Pancreas (tissue), 10 donors: ENCODE results near the gene EID3. TPM values are rescaled to one million over a fixed set of nuclear protein-coding genes. Genes with fewer than 3 reads are reported as not detected.

Source experiments
- ATAC-seq, 4 donors: fragments of 200-7000 bp; cut with Tn5 transposase; one replicate each; pipeline versions ENCODE4 v1.8.0 to v1.9.1; 2020; ENCODE audit warnings: mild to moderate bottlenecking in 4 of 4, moderate library complexity in 4 of 4
- DNase-seq, 6 donors: peaks; one replicate each; pipeline ENCODE4 v3.0.0-alpha.2; 2020
- FAIRE-seq: peaks from 2 replicates; lab custom pipeline; 2012; peaks lifted over from hg19 to GRCh38; lab: Jason Lieb, UNC
- H3K27ac ChIP-seq, 4 donors: fragments of 200-600 bp; sonication (generic); 1 replicate in 3 of 4; 2 replicates in 1 of 4; pipeline versions ENCODE4 v1.5.0 to v1.8.0; 2020
- H3K27me3 ChIP-seq, 4 donors: fragments of 200-600 bp; one replicate each; pipeline ENCODE4 v1.8.0; 2021
- H3K36me3 ChIP-seq, 3 donors: fragments of 200-600 bp; sonication (generic) in 1 of 3; one replicate each; pipeline versions ENCODE4 v1.5.0 to v1.8.0; 2020 to 2021
- H3K4me1 ChIP-seq, 3 donors: fragments of 200-600 bp; one replicate each; pipeline ENCODE4 v1.8.0; 2021
- H3K4me3 ChIP-seq, 4 donors: fragments of 200-600 bp; sonication (generic) in 2 of 4; one replicate each; pipeline versions ENCODE4 v1.5.0 to v1.8.0; 2020 to 2021
- H3K9me3 ChIP-seq, 4 donors: fragments of 200-600 bp; one replicate each; pipeline ENCODE4 v1.8.0; 2021
- WGBS, 2 donors: extraction: QIAGEN DNeasy Blood & Tissue Kit; methylation state at CpG; one replicate each; pipeline ENCODE4 v1.1.7; 2013; 5-methylcytosine and 5-hydroxymethylcytosine counted together
- intact Hi-C, 3 donors: fragments of 100-400 bp; cut with DNase I; formaldehyde crosslinking; loops; one replicate each; pipeline versions ENCODE4 v1.11.1 to v1.14.2; 2022
- polyA plus RNA-seq, 2 donors: library from polyadenylated mRNA; stranded (reverse); fragments of 200-250 nt; gene quantifications; one replicate each; pipeline ENCODE4 v1.2.3, GENCODE V29; 2013
- total RNA-seq, 6 donors: library from RNA; stranded (reverse); fragmentation: NEBNext Ultra II Directional in 4 of 6; extraction: Animal tissue kit (Norgen Biotek cat#: 25700) in 4 of 6; gene quantifications; one replicate each; pipeline versions ENCODE4 v1.2.1 to v1.2.4, GENCODE V29; 2021 to 2023
- TF ChIP-seq, protein P1 (sequence below), 4 donors: fragments of 200-600 bp; sonication (generic) in 3 of 4; IDR thresholded peaks; one replicate each; pipeline versions ENCODE4 v1.5.0 to v1.8.0; 2021; ENCODE audit warnings: antibody characterized with exemption in 4 of 4
- donor health status: healthy with polysubstance abuse.
- donor health status: DM: no; HTN: no; CAD: no; lungs with moderate emphysema.
- donor health status: DM: no; HTN: no; CAD: no.
- donor health status: control.
- donor health status: control.
- donor health status: Bipolar disorder and iron deficiency.
- donor health status: DM: yes; HTN: yes; CAD: no.
- donor health status: DM: no; HTN: no; CAD: no.
- donor health status: DM: no; HTN: no; CAD: no.
- donor health status: DM: yes; HTN: yes; CAD: no.

EID3 gene
- total and polyA plus RNA-seq, 8 donors, result 0.98 to 2.4 (median 1.2) TPM

GRCh38 chr12:104286516-104287482 lies 16.7 kb upstream of the EID3 start:
- intact Hi-C loops, result no loop called here
- WGBS, 2 donors, result 1 to 2% methylated on average over 40 of the region's 40 CpGs
- TF ChIP-seq, protein P1, sequence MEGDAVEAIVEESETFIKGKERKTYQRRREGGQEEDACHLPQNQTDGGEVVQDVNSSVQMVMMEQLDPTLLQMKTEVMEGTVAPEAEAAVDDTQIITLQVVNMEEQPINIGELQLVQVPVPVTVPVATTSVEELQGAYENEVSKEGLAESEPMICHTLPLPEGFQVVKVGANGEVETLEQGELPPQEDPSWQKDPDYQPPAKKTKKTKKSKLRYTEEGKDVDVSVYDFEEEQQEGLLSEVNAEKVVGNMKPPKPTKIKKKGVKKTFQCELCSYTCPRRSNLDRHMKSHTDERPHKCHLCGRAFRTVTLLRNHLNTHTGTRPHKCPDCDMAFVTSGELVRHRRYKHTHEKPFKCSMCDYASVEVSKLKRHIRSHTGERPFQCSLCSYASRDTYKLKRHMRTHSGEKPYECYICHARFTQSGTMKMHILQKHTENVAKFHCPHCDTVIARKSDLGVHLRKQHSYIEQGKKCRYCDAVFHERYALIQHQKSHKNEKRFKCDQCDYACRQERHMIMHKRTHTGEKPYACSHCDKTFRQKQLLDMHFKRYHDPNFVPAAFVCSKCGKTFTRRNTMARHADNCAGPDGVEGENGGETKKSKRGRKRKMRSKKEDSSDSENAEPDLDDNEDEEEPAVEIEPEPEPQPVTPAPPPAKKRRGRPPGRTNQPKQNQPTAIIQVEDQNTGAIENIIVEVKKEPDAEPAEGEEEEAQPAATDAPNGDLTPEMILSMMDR (IDR thresholded peaks at IDR 0.05), result no peak
- Histone ChIP-seq H3K9me3 (no peaks in the 10 kb centered on the region), H3K27ac (peak overlapping the region; percentile 63 to 87 (median 84)), H3K4me1 (peaks cover 12 to 28% (median 14%) of the 10 kb centered on the region in 3 donors), H3K36me3 (peaks cover 0 to 3% (median 0%) of the 10 kb centered on the region in 3 donors), H3K4me3 (peak overlapping the region; percentile 38 to 73 (median 52)), H3K27me3 (no peaks in the 10 kb centered on the region)
- ATAC-seq, result peak; percentile 86 to 93 (median 88)
- FAIRE-seq, result peak; percentile 13
- DNase-seq, result peak; percentile 84 to 91 (median 90)

GRCh38 chr12:104288635-104289274 lies 14.8 kb upstream of the EID3 start:
- WGBS, 2 donors, result 0 to 1% methylated on average over 41 of the region's 41 CpGs
- Histone ChIP-seq H3K27ac (peak overlapping the region; percentile 45 to 87 (median 68)), H3K4me3 (peak overlapping the region; percentile 38 to 73 (median 52)), H3K36me3 (peaks cover 0 to 10% (median 0%) of the 10 kb centered on the region in 3 donors), H3K9me3 (no peaks in the 10 kb centered on the region), H3K4me1 (peaks cover 12 to 28% (median 14%) of the 10 kb centered on the region in 3 donors), H3K27me3 (no peaks in the 10 kb centered on the region)
- peak; percentile 85 to 88 (median 86) for ATAC-seq
- peak; percentile 83 to 91 (median 84) for DNase-seq
- intact Hi-C loops, result no loop called here
- TF ChIP-seq, protein P1 (IDR thresholded peaks at IDR 0.05), result no peak
- no peak for FAIRE-seq

DNA sequence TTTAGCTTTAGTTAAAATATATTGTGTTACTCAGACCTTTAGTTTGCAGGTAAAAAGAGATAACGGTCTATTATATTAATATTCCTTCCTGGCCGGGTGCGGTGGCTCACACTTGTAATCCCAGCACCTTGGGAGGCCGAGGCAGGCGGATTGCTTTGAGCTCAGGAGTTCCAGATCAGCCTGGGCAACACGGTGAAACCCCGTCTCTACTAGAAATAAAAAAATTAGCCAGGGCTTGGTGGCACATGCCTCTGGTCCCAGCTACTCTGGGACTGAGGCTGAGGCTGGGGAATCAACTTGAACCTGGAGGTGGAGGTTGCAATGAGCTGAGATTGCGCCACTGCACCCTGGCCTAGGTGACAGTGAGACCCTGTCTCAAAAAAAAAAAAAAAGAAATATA lies 13.2 kb upstream of the EID3 start:
- intact Hi-C loops, result no loop called here
- peaks cover 0 to 10% (median 0%) of the 10 kb centered on the region in 3 donors for H3K36me3 ChIP-seq

GRCh38 chr12:104290855-104291254 lies 12.7 kb upstream of the EID3 start:
- DNase-seq, result no peak
- H3K4me3 ChIP-seq, result no peak overlapping the region
- no peak overlapping the region for H3K27ac ChIP-seq
- no peaks in the 10 kb centered on the region for H3K27me3 ChIP-seq
- intact Hi-C loops, result no loop called here
- ATAC-seq, result no peak
- TF ChIP-seq, protein P1 (IDR thresholded peaks at IDR 0.05), result no peak
- peaks cover 11 to 32% (median 12%) of the 10 kb centered on the region in 3 donors for H3K4me1 ChIP-seq
- 98 to 99% methylated on average over 5 of the region's 5 CpGs for WGBS, 2 donors
- H3K9me3 ChIP-seq, result no peaks in the 10 kb centered on the region
- peaks cover 0 to 10% (median 0%) of the 10 kb centered on the region in 3 donors for H3K36me3 ChIP-seq
- FAIRE-seq, result no peak

More for the DNA sequence above, 13.2 kb upstream of the EID3 start:
- WGBS, 2 donors, result 89 to 98% methylated on average over 8 of the region's 8 CpGs
- DNase-seq, result no peak
- no peak for ATAC-seq
- Histone ChIP-seq H3K9me3 (no peaks in the 10 kb centered on the region), H3K27me3 (no peaks in the 10 kb centered on the region), H3K4me1 (peaks cover 12 to 28% (median 14%) of the 10 kb centered on the region in 3 donors), H3K4me3 (no peak overlapping the region), H3K27ac (no peak overlapping the region)
- TF ChIP-seq, protein P1 (IDR thresholded peaks at IDR 0.05), result no peak
- no peak for FAIRE-seq
